Measurements from ENCODE around the gene FAT3. TPM values are rescaled to one million over a fixed set of nuclear protein-coding genes. Genes with fewer than 3 reads are reported as not detected.

FAT3 gene
- total RNA-seq, 1 experiment from 2014 or later: 0.33 TPM

GRCh38 chr11:92192141-92192540 is 32.5 kb upstream of the FAT3 start:
- CTCF ChIA-PET: no interaction called here
- POLR2A ChIA-PET: no interaction called here
- intact Hi-C loops (cut with micrococcal nuclease; ENCODE audit: unreplicated experiment) (no loop called here), in situ Hi-C loops (cut with HindIII; ENCODE audit: low pct_unique_long_range_greater_than_20kb, low sequenced_read_pairs) (no loop called here)
- no peak for TF ChIP-seq CTCF (IDR thresholded peaks at IDR 0.05)
- TF ChIP-seq REST (IDR thresholded peaks at IDR 0.05; ENCODE audit: insufficient read depth in 1 of 2, low read depth in 2 of 2, low read length in 1 of 2): no peak
- no peak for TF ChIP-seq POLR2AphosphoS5 (IDR thresholded peaks at IDR 0.05; ENCODE audit: low read depth, low read length)
- TF ChIP-seq TCF7L2 (IDR thresholded peaks at IDR 0.05; ENCODE audit: low read depth, low read length): no peak
- no peak for TF ChIP-seq SIN3A (IDR thresholded peaks at IDR 0.05; ENCODE audit: borderline replicate concordance, insufficient read depth, low read depth, low read length)
- H3K9me3 ChIP-seq (ENCODE audit: control insufficient read depth, insufficient read depth, low read depth, low read length): no peaks in the 10 kb centered on the region
- H3K4me1 ChIP-seq (ENCODE audit: control insufficient read depth, insufficient read depth, low read length): no peaks in the 10 kb centered on the region
- H3K4me3 ChIP-seq (ENCODE audit: low read depth in 2 of 2, low read length in 2 of 2): no peak overlapping the region
- H3K27me3 ChIP-seq (ENCODE audit: control insufficient read depth, insufficient read depth, low read length): no peaks in the 10 kb centered on the region
- DNase-seq (ENCODE audit: low read depth, low spot score): no peak
- H3K36me3 ChIP-seq (ENCODE audit: control insufficient read depth, insufficient read depth, low read length): no peaks in the 10 kb centered on the region
- ATAC-seq: no peak
- no peak overlapping the region for H3K27ac ChIP-seq (ENCODE audit: low read length)
- BruUV-seq (replicated peaks): no TSS peak

GRCh38 chr11:92198268-92198667 is 26.4 kb upstream of the FAT3 start:
- H3K27me3 ChIP-seq (ENCODE audit: control insufficient read depth, insufficient read depth, low read length): no peaks in the 10 kb centered on the region
- no TSS peak for BruUV-seq (replicated peaks)
- no peak for ATAC-seq
- H3K4me1 ChIP-seq (ENCODE audit: control insufficient read depth, insufficient read depth, low read length): no peaks in the 10 kb centered on the region
- no peaks in the 10 kb centered on the region for H3K36me3 ChIP-seq (ENCODE audit: control insufficient read depth, insufficient read depth, low read length)
- H3K9me3 ChIP-seq (ENCODE audit: control insufficient read depth, insufficient read depth, low read depth, low read length): no peaks in the 10 kb centered on the region
- TF ChIP-seq SIN3A (IDR thresholded peaks at IDR 0.05; ENCODE audit: borderline replicate concordance, insufficient read depth, low read depth, low read length): no peak
- TF ChIP-seq CTCF (IDR thresholded peaks at IDR 0.05): no peak
- no peak for TF ChIP-seq REST (IDR thresholded peaks at IDR 0.05; ENCODE audit: insufficient read depth in 1 of 2, low read depth in 2 of 2, low read length in 1 of 2)
- TF ChIP-seq POLR2AphosphoS5 (IDR thresholded peaks at IDR 0.05; ENCODE audit: low read depth, low read length): no peak
- TF ChIP-seq TCF7L2 (IDR thresholded peaks at IDR 0.05; ENCODE audit: low read depth, low read length): no peak
- no peak for DNase-seq (ENCODE audit: low read depth, low spot score)
- no peak overlapping the region for H3K4me3 ChIP-seq (ENCODE audit: low read depth in 2 of 2, low read length in 2 of 2)
- in situ Hi-C loops (cut with HindIII; ENCODE audit: low pct_unique_long_range_greater_than_20kb, low sequenced_read_pairs): no loop called here
- POLR2A ChIA-PET: interaction anchor here (0.5 kb wide), 1 partner anchor 214 kb away, joined by 4 read pairs; no protein-coding TSS in a partner anchor
- intact Hi-C loops (cut with micrococcal nuclease; ENCODE audit: unreplicated experiment): no loop called here
- CTCF ChIA-PET: no interaction called here
- H3K27ac ChIP-seq (ENCODE audit: low read length): no peak overlapping the region
